Esophagus squamous epithelium (tissue), 4 donors: ENCODE measurements around the gene AHDC1.

Source experiments
- CTCF ChIP-seq, 6 experiments: fragments of 450-650 bp in 4 of 6; fragments of 200-600 bp in 2 of 6; sonication (generic) in 2 of 6; IDR thresholded peaks; one replicate each; pipeline ENCODE4 v1.5.1; 2016 to 2019; ENCODE audit warnings: antibody characterized with exemption in 6 of 6, mild to moderate bottlenecking in 4 of 6, moderate library complexity in 4 of 6
- POLR2A ChIP-seq, 4 donors: fragments of 450-650 bp; IDR thresholded peaks; one replicate each; pipeline ENCODE4 v1.6.1; 2017; ENCODE audit warnings: antibody characterized with exemption in 4 of 4, mild to moderate bottlenecking in 4 of 4, moderate library complexity in 3 of 4

- no peak for TF ChIP-seq CTCF (IDR thresholded peaks at IDR 0.05)
- no peak for TF ChIP-seq POLR2A (IDR thresholded peaks at IDR 0.05)
Measured at GRCh38 chr1:27623327-27624212, 19.6 kb upstream of the AHDC1 start.
